NCI-H345 treated with DMSO at 0.1 percent for 48 hours (cell line): ENCODE results near the gene PDGFD.

Source experiments
- DNase-seq: peaks from one replicate; lab custom pipeline; 2025; ENCODE audit not compliant: unreplicated experiment; lab: John Stamatoyannopoulos, UW

Gene PDGFD

DNA sequence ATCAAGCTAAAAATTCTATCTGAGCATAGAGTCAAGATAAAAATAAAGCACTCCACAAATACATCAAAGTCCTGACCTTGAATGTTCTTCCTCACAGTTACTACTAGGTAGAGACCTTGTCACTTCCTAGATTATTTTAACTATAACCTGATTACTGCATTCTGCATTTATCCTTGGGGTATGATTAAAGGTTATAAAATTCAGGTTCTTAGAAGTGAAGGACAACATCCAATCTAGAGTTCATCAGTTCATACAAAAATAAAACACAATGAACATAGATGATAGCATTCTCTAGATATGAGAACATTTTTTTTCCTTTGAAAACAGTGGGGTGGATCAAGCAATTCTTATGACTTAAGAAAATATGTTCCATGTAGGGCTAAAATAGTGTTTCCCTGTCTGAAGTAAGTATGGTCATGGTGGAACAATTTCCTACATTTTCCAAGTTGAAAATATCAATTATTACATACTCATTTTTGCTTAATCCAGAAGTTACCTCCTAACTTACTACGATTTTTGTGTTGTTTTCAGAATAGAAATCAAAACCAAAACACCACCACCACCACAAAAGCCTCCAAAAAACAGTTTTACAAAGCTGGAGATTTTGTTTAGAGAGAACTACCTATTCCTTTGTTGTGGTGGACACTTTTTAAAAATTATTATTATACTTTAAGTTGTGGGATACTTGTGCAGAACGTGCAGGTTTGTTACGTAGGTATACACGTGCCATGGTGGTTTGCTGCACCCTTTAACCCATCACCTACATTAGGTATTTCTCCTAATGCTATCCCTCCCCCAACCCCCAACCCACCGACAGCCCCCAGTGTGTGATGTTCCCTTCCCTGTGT is 239.6 kb downstream of the PDGFD start:
- no peak for DNase-seq

DNA sequence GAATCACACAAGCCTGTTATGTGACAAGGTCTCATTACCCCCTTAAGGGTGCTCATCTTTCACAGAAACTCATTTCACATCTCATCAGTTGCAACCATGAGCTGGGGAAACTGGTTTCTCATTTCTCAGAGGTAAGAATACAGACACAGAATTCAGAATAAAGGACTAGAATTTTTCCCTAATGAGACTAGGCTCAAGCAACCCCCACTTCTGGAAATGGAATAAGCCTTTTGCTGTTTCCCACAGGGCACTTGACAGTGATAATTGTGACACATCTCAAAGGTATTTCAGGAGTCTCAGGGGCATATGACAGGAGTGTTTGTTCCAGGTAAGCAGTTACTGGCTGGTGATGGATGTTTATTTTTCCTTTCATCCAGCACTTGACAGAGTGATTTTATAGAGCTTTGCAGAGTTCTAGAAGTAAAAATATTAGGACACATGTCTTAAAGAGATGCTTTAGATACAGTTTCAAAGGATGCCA is 240.5 kb downstream of the PDGFD start:
- DNase-seq: peak; percentile 55

DNA sequence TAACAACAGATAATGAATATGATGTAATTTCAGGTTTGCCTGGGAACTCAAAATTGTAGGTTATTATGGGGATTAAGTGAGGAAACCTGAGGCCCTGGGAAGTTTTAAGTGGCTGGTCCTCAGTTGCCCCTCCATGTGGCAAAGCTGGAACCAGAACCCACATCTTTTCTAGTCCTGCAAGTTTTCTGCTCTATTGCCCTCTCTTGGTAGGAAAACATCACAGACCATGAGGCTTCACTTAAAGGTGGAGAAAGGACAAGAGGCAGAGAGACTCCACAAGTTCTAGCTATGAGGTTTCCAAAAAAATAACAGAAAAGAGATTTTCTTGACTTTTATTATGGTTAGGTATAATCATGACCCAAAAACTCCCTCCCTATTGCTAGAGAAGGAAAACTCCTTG is 243.0 kb downstream of the PDGFD start:
- DNase-seq: no peak

DNA sequence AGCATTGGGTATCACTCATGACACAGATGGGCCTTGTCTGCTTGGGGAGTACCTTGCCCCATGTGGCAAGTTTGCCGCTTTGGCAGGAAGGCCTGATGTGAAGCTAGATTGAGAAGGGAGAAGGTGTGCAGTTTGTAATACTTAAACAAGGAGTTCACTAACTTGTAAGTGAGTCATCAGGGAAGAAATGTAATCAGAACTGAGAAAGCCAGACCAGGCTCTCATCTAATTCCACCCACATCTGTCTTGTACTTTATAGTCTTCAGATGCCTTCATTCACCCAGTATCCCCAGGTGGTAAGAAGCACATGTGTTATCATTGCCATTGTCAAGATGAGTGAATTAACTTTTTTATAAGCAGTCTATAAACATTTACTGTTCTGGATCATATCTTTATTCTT is 243.5 kb downstream of the PDGFD start:
- no peak for DNase-seq

DNA sequence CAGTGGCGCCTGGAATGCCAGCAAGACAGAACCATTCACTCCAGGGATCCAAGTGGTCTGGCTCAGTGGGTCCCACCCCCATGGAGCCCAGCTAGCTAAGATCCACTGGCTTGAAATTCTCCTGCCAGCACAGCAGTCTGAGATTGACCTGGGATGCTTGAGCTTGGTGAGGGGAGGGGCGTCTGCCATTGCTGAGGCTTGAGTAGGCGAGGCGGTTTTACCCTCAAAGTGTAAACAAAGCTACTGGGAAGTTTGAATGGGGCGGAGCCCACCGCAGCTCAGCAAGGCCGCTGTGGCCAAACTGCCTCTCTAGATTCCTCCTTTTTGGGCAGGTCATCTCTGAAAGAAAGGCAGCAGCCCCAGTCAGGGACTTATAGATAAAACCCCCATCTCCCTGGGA is 253.2 kb downstream of the PDGFD start:
- no peak for DNase-seq

DNA sequence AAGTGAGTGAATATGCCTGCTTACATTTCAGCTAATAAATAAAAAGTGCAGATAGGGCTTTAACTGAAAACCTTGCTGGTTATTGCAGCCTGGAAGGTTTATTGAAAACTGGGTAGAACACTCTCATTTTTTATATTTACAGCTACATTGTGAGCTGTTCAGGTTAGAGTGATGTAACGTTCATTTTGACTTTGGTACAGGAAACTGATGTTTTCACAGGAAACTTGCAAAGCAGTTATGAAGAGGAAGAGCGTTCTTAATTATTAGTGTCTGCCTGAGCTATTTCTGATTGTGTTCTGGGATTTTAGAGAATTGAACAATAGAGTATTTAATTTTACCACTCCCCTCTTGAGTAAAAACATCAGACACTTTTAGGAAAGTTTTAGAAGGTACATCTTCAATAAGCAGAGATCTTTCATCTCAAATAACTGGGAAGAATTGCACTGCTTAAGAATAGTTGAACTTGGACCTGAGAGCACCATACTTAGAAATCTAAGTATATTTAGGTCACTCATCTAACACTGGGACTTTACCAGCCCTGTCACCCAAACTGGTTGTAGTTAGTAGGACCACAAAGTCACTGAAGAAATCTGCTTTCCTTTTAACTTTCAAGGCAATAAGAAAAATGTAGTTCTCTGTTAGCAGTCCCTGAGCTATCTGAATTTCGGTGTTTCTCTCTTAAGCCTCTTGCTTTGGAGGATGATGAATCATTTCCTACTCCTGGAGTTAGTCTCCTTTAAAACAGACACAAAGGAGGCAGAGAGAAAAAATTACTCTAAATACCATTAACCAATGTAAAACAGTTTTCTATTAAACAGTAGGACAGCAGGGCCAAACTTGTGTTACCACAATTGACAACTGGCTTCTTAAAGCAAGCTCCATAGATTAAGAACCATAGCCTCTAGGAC is 256.1 kb downstream of the PDGFD start:
- DNase-seq: no peak

DNA sequence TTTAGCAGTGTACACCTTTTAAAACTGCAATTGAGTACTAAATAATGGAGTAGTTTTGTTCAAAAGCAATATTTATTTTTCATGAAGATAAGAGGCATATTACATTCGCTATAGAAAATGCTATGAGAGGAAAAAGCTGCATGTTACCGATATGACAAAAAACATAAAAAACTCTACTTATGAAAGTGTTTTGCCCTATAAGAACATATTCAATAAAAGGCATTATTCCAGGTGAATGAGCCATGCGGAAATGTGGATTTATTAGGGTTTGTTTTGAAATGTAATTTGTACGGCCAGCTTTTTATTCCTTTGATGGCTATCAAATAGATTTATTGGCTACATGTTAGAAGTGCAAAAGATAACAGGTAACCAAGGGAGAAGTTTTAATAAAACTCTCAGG is 256.8 kb downstream of the PDGFD start:
- no peak for DNase-seq

DNA sequence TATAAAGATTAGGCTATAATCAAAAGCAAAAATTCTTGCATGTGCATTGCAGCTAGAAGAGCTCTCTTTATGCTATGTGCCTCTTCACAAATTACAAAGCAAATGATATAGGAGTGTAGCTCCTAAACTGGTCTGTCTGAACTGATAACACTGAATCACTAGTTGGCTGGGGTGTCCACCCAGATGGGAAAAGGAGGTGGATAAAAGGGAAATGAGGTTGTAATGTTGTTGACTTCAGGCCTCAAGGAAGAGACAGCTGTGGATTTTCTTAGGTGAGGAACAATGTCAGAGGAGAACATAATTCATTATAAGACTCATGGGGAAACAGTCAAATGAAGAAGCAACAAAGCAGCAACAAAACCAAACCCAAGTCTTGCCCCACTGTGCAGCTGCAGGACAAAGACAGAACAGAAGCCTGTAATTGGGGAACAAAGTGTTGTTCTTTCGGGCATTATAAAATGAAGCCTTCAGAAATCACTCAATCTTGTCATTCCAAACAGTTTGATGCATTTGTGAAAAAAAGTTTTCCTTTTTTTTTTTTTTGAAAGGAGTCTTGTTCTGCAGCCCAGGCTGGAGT is 257.6 kb downstream of the PDGFD start:
- DNase-seq: no peak

DNA sequence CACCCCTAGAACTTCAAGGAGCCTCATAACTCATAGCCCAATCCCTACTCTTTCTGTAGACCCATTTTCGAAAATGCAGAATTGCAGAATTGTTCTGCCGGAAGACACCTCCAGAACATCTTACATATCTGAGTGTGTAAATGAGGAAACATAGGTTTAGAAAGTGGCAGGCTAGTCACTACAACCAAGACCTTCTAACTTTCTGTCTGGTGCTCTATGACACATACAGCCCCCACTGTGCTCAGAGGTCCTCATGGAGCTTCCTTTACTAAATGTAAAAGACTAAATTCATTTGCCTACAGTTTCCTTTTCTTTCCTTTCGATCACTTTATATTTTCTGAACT is 259.7 kb downstream of the PDGFD start:
- no peak for DNase-seq

DNA sequence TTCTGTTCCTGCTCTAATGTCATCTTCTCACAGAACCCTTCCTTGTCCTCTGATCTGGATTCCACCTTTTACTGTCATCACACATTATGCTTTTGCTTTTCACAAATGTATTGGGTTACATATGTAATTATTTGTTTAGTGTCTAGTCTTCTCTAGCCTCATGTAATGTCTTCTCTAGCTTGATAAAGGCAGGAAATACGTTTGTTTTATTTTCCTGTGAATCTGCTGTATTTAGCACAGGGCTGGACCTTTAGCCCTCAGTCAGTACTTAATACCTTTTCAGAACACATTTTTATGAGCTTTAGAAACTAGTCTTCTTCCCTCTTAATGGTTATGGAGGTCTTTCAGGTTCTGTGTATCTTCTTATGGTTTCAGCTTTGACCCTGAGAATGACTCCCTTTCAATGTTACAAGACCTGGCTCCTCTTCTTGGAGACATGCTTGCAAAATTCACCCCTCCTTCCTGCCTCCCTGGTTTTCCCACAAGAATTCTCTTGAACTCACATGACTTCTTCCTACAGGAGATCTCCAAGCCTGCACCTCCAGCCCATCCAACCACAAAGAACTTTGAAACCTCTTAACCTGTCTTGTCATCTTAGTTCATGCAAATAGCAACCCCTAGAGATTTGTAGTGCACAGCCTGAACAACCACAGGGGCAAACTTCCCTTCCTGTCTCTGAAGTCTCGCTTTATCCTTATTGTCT is 260.2 kb downstream of the PDGFD start:
- DNase-seq: no peak

DNA sequence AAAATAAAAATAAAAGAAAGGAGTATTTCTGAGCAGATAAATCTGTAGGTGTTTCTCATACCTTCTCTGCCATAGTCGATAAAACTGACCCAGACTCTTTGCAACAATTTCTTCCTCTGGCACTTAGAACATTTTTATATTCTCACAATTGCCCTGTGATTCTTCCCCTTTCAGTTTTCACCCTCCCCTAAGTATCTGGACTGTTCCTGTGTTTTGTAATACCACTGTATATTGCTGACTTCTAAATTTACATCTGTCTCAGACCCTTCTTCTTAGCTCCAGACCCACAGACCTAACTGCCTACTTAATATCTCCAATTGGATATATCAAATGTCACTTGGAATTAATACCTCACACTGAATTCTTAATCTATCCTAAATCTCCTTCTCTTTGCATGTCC is 261.0 kb downstream of the PDGFD start:
- DNase-seq: no peak

DNA sequence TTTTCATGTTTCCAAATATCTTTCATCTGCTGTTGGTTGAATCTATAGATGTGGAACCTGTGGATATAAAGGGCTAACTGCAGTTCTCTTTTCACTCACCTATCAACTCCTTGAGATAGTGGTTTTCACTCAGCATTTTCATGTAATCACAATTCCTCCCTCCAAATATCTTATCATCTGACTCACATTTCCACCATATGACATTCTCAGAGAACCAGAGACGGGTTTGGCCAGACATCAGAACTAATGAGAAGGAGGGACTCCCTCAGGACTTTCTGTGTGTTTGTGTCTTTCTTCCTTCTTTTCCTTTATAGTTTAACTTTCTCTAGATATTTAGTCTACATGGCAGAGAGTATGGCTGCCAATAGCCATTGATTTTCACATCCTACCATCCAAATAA is 262.3 kb downstream of the PDGFD start:
- DNase-seq: no peak

DNA sequence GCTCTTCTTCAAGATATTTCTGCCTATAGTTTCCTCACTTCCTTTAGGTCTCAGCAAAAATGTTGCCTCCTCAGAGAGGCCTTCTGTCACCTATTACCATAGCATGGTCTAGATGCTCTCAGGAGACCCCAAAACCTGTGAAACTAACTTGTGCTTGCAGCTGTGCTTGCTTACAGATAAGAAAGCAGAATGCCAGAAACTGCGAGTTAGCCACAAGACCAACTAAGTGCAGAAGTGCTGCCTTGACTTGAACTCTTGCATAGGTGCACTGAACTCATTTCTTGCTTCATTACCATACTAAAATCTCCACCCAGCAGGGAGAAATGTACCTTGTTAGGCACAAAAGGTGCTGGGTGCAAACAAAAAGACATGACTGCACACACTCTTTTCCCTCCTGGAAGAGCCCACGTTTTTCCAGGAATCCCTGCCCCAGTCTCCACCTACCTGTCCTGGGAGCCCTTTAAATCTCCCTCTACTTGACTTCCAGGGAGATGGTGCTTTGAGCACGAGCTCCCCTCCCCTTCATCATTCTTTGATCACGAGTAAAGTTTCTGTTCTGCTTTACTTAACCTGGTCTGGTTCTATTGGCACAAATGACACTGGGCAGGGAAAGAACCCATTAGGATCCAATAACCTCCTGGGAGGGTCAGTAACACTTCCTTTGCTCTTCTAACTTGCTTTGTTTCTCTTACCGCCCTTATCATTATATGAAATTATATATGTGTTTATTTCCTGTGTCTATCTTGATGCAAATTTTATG is 265.2 kb downstream of the PDGFD start:
- DNase-seq: no peak

DNA sequence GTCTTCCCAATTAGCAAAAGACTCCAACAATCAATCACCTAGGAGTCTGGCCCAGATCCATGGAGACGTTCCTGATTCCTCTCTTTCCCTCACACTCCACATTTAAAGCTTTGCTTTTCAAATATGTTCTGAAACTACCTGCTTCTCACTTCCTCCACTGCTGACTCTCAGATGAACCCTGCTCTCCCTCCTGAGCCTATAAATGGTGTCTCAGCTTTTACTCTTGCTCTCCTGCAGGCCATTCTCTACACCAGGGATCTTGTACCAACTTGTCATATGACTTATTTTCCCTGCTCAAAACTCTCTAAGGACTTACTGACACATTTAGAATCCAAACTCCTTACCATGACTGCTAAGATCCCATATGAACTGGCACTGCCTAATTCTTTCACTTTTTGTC is 265.9 kb downstream of the PDGFD start:
- no peak for DNase-seq

DNA sequence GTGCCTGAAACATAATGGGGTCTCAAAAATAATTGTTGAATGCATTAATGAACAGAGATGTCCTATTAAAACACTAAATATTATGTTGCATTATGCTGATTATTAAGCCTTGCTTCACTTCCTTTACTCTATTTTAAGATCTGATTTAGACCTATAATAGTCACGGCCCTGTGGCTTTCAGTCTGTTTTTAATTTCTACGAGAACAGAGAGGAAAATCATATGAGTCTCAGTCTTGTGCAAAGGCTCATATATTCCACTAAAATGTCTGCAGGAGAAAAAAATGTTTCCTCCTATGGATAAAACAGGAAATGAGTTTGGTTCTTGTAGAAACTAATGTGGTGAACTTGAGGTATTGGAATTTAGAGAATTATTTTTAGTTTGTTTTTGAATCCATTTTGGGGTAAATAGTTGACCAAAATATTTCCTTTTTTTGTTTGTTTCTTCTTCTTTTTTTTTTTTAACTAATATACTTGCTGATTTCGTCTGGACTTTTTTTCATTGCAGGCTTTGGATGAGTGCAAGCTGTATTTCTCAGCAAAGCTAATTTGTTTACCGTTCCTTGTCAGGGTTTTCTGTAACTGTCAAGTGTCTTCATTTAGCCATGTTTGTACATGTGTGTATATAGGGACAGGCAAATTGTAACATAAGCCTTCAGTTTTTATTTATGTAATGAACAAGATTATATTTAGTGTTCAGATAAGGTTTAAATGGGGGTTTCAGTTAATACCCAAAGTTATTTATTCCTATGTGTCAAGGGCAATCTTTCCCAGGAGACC is 266.6 kb downstream of the PDGFD start:
- no peak for DNase-seq

DNA sequence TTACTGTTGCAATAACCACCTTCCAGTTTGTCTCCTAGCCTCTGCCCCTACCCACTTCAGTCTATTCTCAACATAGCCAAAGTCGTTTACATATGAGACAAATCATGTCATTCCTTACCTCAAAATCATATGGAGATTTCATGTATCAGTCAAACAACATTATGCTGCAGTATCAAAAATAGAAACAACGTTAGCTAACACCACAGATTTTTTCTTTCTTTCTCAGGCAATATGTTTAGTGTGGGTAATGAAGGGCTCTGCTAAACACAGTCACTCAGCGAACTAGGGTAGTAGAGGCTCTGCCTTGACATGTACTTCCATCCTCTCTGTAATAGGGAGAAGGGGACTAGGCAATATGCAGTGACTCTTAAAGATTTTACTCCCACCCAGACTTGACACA is 268.8 kb downstream of the PDGFD start:
- DNase-seq: no peak

DNA sequence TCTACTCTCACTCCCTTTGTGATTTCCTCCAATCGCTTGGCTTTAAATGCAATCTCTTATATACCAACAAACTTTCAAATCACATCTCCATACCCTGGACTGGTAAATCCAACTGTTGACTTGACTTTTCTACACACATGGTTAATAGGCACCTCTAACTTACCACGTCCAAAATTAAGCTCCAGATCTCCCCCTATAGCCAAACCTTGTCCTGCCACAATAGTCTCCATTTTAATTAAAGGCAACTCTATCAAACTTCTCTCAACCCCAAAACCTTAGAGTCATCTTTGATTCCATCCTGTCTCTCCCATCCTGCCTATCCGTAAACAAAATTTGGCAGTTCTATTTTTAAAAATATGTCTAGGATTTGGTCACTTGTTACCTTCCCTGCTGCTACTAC is 269.3 kb downstream of the PDGFD start:
- no peak for DNase-seq

DNA sequence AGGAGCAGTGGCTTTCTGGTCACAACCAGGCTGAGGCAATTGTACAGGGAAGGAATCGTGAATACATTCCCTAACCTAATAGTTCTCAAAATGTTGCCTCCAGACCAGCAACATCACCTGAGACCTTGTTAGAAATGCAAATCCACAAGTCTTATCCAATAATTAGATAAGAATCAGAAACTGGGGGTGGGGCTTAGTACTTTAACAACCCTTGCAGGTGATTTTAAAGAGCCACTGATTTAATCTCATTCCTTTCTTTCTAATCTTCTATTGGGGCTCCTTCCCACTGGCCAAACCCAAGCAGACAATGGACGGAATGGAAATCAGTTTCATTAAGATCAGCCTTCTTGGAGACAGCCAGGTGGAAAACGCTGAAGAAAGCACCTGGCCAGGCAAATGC is 269.9 kb downstream of the PDGFD start:
- no peak for DNase-seq

DNA sequence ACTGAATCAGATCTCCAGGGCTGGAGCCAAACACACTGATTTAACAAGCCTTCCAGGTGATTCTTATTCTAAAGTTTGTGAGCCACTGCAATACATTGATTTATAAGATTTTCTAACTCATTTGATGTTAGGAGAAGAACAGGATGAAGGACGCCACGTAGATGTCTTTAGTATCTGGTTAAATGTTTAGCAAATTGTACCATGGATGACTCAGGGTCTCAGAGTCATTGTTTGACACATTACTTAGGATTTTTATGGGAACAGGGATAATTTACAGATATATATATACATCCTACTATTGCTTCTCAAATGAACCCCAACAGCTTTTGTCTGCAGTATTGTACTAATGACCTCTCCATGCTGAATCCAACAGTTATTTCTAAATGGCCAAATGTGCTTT is 270.6 kb downstream of the PDGFD start:
- DNase-seq: no peak

DNA sequence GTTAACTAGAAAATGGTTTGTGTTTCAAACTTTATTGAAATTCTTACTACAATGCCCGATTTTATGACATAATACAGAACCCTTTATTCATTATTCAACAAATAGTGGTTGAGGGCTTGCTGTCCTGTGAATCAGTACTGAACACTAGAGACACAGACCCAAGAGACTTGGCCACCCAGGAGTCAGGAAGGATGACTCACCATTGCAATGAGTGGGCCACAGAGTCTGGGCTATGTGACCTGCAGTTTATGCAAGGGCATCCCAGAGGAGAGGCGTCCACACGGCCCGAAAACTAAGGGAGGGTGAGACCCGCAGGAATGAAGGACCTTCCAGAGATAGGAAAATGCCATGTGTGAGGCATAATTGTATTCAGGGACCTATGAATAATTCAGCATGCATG is 271.3 kb downstream of the PDGFD start:
- DNase-seq: no peak
